Endothelial cell of umbilical vein (primary cell): ENCODE data around the gene PLEKHG4. TPM values are rescaled to one million over a fixed set of nuclear protein-coding genes. Genes with fewer than 3 reads are reported as not detected.
A peak's percentile ranks its signal among the peaks of the same experiment; 100 is the strongest.

Source experiments
- BruUV-seq: library from RNA; stranded (reverse); fragments of 400-500 nt; replicated peaks from 2 replicates; lab custom pipeline; 2021; lab: Mats Ljungman, UMichigan
- CTCF ChIA-PET: fragments of 300-600, 350-600 bp; sonication (Branson Sonifier 250); formaldehyde crosslinking; loops from one replicate; lab custom pipeline; 2021; ENCODE audit warnings: antibody characterized with exemption, inconsistent platforms; lab: Charles Lee
- POLR2A ChIA-PET: fragments of 300-600, 350-600 bp; sonication (Branson Sonifier 250); formaldehyde crosslinking; loops from one replicate; lab custom pipeline; 2021; ENCODE audit warnings: antibody characterized with exemption, inconsistent platforms; lab: Charles Lee
- DNase-seq: peaks from one replicate; pipeline ENCODE4 v3.0.0-alpha.2; 2011; ENCODE audit warnings: low read depth, low spot score
- FAIRE-seq: peaks from 2 replicates; lab custom pipeline; 2011; peaks lifted over from hg19 to GRCh38; lab: Jason Lieb, UNC
- H2AFZ ChIP-seq: 2 replicates; pipeline ENCODE4 v1.6.0; 2012; ENCODE audit warnings: low read depth, low read length, control low read depth, inconsistent platforms
- H3K27ac ChIP-seq: 2 replicates; pipeline ENCODE4 v1.5.1; 2011; ENCODE audit warnings: low read depth, mild to moderate bottlenecking, control low read depth, low read length, moderate library complexity; ENCODE audit not compliant: insufficient read depth
- H3K27me3 ChIP-seq, 2 experiments: 2 replicates each; pipeline versions ENCODE4 v1.6.0 to v1.6.1; 2011; ENCODE audit warnings: low read length in 2 of 2, mixed read lengths in 1 of 2; ENCODE audit not compliant: control insufficient read depth in 2 of 2, insufficient read depth in 2 of 2
- H3K36me3 ChIP-seq, 2 experiments: 2 replicates in 1 of 2; 3 replicates in 1 of 2; pipeline ENCODE4 v1.5.1; 2011; ENCODE audit warnings: low read length in 2 of 2, mild to moderate bottlenecking in 1 of 2, moderate library complexity in 1 of 2; ENCODE audit not compliant: control insufficient read depth in 2 of 2, insufficient read depth in 2 of 2; ENCODE audit errors: extremely low read depth in 1 of 2
- H3K4me1 ChIP-seq: 3 replicates; pipeline ENCODE4 v1.5.1; 2011; ENCODE audit warnings: mild to moderate bottlenecking, low read length; ENCODE audit not compliant: control insufficient read depth, insufficient read depth; ENCODE audit errors: extremely low read depth
- H3K4me2 ChIP-seq: 2 replicates; pipeline ENCODE4 v1.6.1; 2011; ENCODE audit warnings: low read length, control low read depth, mixed read lengths; ENCODE audit not compliant: insufficient read depth
- H3K4me3 ChIP-seq, 3 experiments: fragments of 200-600 bp in 1 of 3; sonication (generic), shearing (Covaris generic) in 1 of 3; replicated peaks in 1 of 3; 2 replicates each; pipeline ENCODE4 v1.5.1; 2011 to 2016; ENCODE audit warnings: control low read depth in 3 of 3, low read length in 3 of 3, mild to moderate bottlenecking in 2 of 3, inconsistent platforms in 1 of 3, low read depth in 1 of 3, moderate library complexity in 1 of 3; ENCODE audit not compliant: insufficient read depth in 1 of 3
- H3K79me2 ChIP-seq: 2 replicates; pipeline ENCODE4 v1.6.0; 2012; ENCODE audit warnings: low read length, inconsistent platforms; ENCODE audit not compliant: control insufficient read depth, insufficient read depth
- H3K9ac ChIP-seq: replicated peaks from 2 replicates; pipeline ENCODE3; 2011; ENCODE audit warnings: low read length, control low read depth; ENCODE audit not compliant: insufficient read depth; ENCODE audit errors: extremely low read depth
- H3K9me1 ChIP-seq: replicated peaks from 3 replicates; pipeline ENCODE4 v1.6.0; 2011; ENCODE audit warnings: mild to moderate bottlenecking, low read length; ENCODE audit not compliant: control insufficient read depth, insufficient read depth; ENCODE audit errors: extremely low read depth
- H3K9me3 ChIP-seq: replicated peaks from 2 replicates; pipeline ENCODE4 v1.5.1; 2012; ENCODE audit warnings: low read length, inconsistent platforms; ENCODE audit not compliant: control insufficient read depth, insufficient read depth
- H4K20me1 ChIP-seq: replicated peaks from 2 replicates; pipeline ENCODE3; 2011; ENCODE audit warnings: mild to moderate bottlenecking, low read length; ENCODE audit not compliant: control insufficient read depth, insufficient read depth; ENCODE audit errors: extremely low read depth
- CTCF ChIP-seq, 2 donors: IDR thresholded peaks; 1 replicate in 1 of 2; 2 replicates in 1 of 2; pipeline ENCODE4 v1.5.1; 2011; ENCODE audit warnings: low read length in 2 of 2, mild to moderate bottlenecking in 2 of 2, moderate library complexity in 2 of 2, control low read depth in 1 of 2, inconsistent platforms in 1 of 2, low read depth in 1 of 2; ENCODE audit not compliant: insufficient read depth in 1 of 2; ENCODE audit errors: extremely low read depth in 1 of 2
- EZH2 ChIP-seq: IDR thresholded peaks from 2 replicates; pipeline ENCODE4 v1.6.1; 2012; ENCODE audit warnings: borderline replicate concordance, low read depth, mild to moderate bottlenecking, moderate library complexity, low read length, inconsistent platforms; ENCODE audit not compliant: severe bottlenecking
- MAX ChIP-seq: IDR thresholded peaks from 2 replicates; pipeline ENCODE4 v1.6.1; 2011; ENCODE audit not compliant: insufficient read depth, insufficient read length
- dilution Hi-C: fragments of 300-500 bp; cut with MboI; formaldehyde crosslinking; loops from one replicate; pipeline ENCODE4 v1.15.0; 2019; ENCODE audit warnings: low sequenced_read_pairs; ENCODE audit not compliant: extremely low pct_ligation_motif_present
- intact Hi-C: fragments of 100-400 bp; cut with micrococcal nuclease; formaldehyde crosslinking; loops from one replicate; pipeline ENCODE4 v1.10.0; 2022
- polyA plus RNA-seq, 4 experiments: library from polyadenylated mRNA; depleted of rRNA in 3 of 4; stranded (reverse) in 3 of 4; unstranded in 1 of 4; fragments of >200 nt; gene quantifications; 2 replicates each; pipeline versions ENCODE4 v1.2.1 to v1.2.3, GENCODE V29; 2011 to 2012; ENCODE audit warnings: missing spikeins in 1 of 4
- total RNA-seq: library from RNA; stranded (reverse); gene quantifications from 2 replicates; pipeline ENCODE4 v1.2.3, GENCODE V29; 2021

The PLEKHG4 gene
- total and polyA plus RNA-seq, 2 donors (not counting 3 experiments of a cell fraction or from before 2014, with no cell fraction given), result 26.6 to 34.8 TPM

- BruUV-seq, result no TSS peak
- H3K27ac ChIP-seq, result peak within 1 kb of the TSS; percentile 14
- no peaks in the 10 kb centered on the region for H3K36me3 ChIP-seq
- peak; percentile 23 for TF ChIP-seq MAX
- peak; percentile 4 to 14 for TF ChIP-seq CTCF (IDR thresholded peaks at IDR 0.05; ENCODE audit: extremely low read depth in 1 of 2, insufficient read depth in 1 of 2, low read depth in 1 of 2, low read length in 2 of 2)
- no peak for TF ChIP-seq EZH2
- peaks cover 18% of the 10 kb centered on the region for H3K79me2 ChIP-seq
- CTCF ChIA-PET, result interaction anchor here (0.7 to 3.2 kb wide), 10 partner anchors 10 to 151 kb away, joined by 3 to 18 read pairs (median 7); no protein-coding TSS in a partner anchor
- peak within 1 kb of the TSS; percentile 84 for H2AFZ ChIP-seq
- peak within 1 kb of the TSS; percentile 58 for H3K9ac ChIP-seq
- H3K9me3 ChIP-seq, result no peaks in the 10 kb centered on the region
- peak within 1 kb of the TSS; percentile 73 for H3K4me2 ChIP-seq
- peaks cover 0 to 3% of the 10 kb centered on the region in 2 experiments for H3K27me3 ChIP-seq
- POLR2A ChIA-PET, result interaction anchor here (0.8 to 2.7 kb wide), 4 partner anchors 19 to 51 kb away, joined by 5 to 10 read pairs (median 8); partner anchors contain the start of gene TMEM208
- peak within 1 kb of the TSS; percentile 46 to 60 (median 55) for H3K4me3 ChIP-seq
- intact Hi-C loops, result no loop called here
- FAIRE-seq, result no peak
- H4K20me1 ChIP-seq, result no peaks in the 10 kb centered on the region
- H3K9me1 ChIP-seq, result no peaks in the 10 kb centered on the region
- dilution Hi-C loops, result no loop called here
- DNase-seq, result peak; percentile 38
- peaks cover 37% of the 10 kb centered on the region for H3K4me1 ChIP-seq
Observed at GRCh38 chr16:67248401-67249177, 30.7 kb upstream of the PLEKHG4 start, which contains the start of gene SLC9A5. Gene SLC9A5 (plus strand): TSS chr16:67248979. CDS start chr16:67249015, 36 bp downstream.
